NB4 (cell line): ENCODE data around the gene INHBE.

ENCODE experiments used
- CTCF ChIP-seq: IDR thresholded peaks from one replicate; pipeline ENCODE4 v1.5.1; 2012; ENCODE audit warnings: low read depth, low read length
- MAX ChIP-seq: IDR thresholded peaks from 2 replicates; pipeline ENCODE4 v1.6.1; 2011; ENCODE audit warnings: low read depth, low read length
- POLR2A ChIP-seq: IDR thresholded peaks from 2 replicates; pipeline ENCODE4 v1.6.1; 2011; ENCODE audit warnings: mild to moderate bottlenecking; ENCODE audit not compliant: insufficient read length; ENCODE audit errors: extremely low read depth

GRCh38 chr12:57439762-57440266, 15.3 kb upstream of the INHBE start:
- TF ChIP-seq POLR2A (no peak), CTCF (no peak), MAX (no peak)
